GM18505 (cell line): ENCODE measurements around the gene GBX2.

Experiments used
- ATAC-seq: cut with Tn5 transposase; IDR thresholded peaks from one replicate; pipeline ENCODE4 v1.9.1; 2021; ENCODE audit not compliant: unreplicated experiment
- POLR2A ChIP-seq: IDR thresholded peaks from 4 replicates; pipeline ENCODE4 v1.6.1; 2011; ENCODE audit warnings: borderline replicate concordance; ENCODE audit not compliant: insufficient read depth, insufficient read length; ENCODE audit errors: extremely low read depth

The GBX2 gene

GRCh38 chr2:236177604-236177966, 9.4 kb upstream of the GBX2 start:
- no peak for ATAC-seq
- no peak for TF ChIP-seq POLR2A

- ATAC-seq = no peak
- no peak for TF ChIP-seq POLR2A
These were observed 8.8 kb upstream of the GBX2 start for GRCh38 chr2:236176951-236177350.

- ATAC-seq = no peak
- TF ChIP-seq POLR2A = no peak
These were observed 8.2 kb upstream of the GBX2 start for GRCh38 chr2:236176417-236176816.

- TF ChIP-seq POLR2A = no peak
- no peak for ATAC-seq
These were observed 7.5 kb upstream of the GBX2 start for GRCh38 chr2:236175548-236176150.

- no peak for ATAC-seq
- TF ChIP-seq POLR2A = no peak
These were observed 5.8 kb upstream of the GBX2 start for GRCh38 chr2:236173729-236174607.

GRCh38 chr2:236173036-236173728, 5.0 kb upstream of the GBX2 start:
- TF ChIP-seq POLR2A = no peak
- ATAC-seq = no peak

GRCh38 chr2:236172255-236173035, 4.3 kb upstream of the GBX2 start:
- no peak for TF ChIP-seq POLR2A
- no peak for ATAC-seq

GRCh38 chr2:236171680-236172254, 3.6 kb upstream of the GBX2 start:
- no peak for TF ChIP-seq POLR2A
- ATAC-seq = no peak

GRCh38 chr2:236171181-236171679, 3.0 kb upstream of the GBX2 start:
- ATAC-seq = no peak
- no peak for TF ChIP-seq POLR2A

- TF ChIP-seq POLR2A = no peak
- ATAC-seq = no peak
These were observed 2.5 kb upstream of the GBX2 start for GRCh38 chr2:236170590-236171165.

GRCh38 chr2:236169741-236170589, 1.8 kb upstream of the GBX2 start:
- no peak for ATAC-seq
- no peak for TF ChIP-seq POLR2A
